Posterior vena cava (tissue), 2 donors: ENCODE results near the gene RBM25. TPM values are rescaled to one million over a fixed set of nuclear protein-coding genes. Genes with fewer than 3 reads are reported as not detected.
"Not testable (repeated sequence)": the region's sequence is repeated elsewhere in the genome, so short reads cannot be mapped to it uniquely, and the experiment has no call there.

ENCODE experiments used
- DNase-seq: peaks from one replicate; pipeline ENCODE4 v3.0.0-alpha.2; 2020; ENCODE audit warnings: low spot score
- intact Hi-C, 2 donors: fragments of 100-400 bp; cut with DNase I; formaldehyde crosslinking; loops; one replicate each; pipeline versions ENCODE4 v1.14.1 to v1.14.2; 2022 to 2023
- total RNA-seq, 2 donors: library from RNA; stranded (reverse); fragmentation: NEBNext Ultra II Directional; extraction: Animal tissue kit (Norgen Biotek cat#: 25700); gene quantifications; one replicate each; pipeline ENCODE4 v1.2.1, GENCODE V29; 2021
- donor health status: DM: yes; HTN: yes; CAD: no.
- donor health status: DM: yes; HTN: yes; CAD: no.

RBM25 gene
- total RNA-seq, 2 donors from 2014 or later: 55.0 to 57.2 TPM

GRCh38 chr14:73162251-73162650, 103.9 kb downstream of the RBM25 start:
- intact Hi-C loops: loop anchor here in 1 of 2 donors (5.0 kb wide), 1 partner anchor 485 kb away; no protein-coding TSS in a partner anchor
- DNase-seq: no peak

- intact Hi-C loops: no loop called here
- DNase-seq: no peak
Measured at GRCh38 chr14:73166399-73166798, 108.1 kb downstream of the RBM25 start.

GRCh38 chr14:73167727-73168126, 109.4 kb downstream of the RBM25 start:
- no peak for DNase-seq
- intact Hi-C loops: no loop called here

- intact Hi-C loops: no loop called here
- no peak for DNase-seq
Measured at GRCh38 chr14:73168274-73168673, 109.9 kb downstream of the RBM25 start.

GRCh38 chr14:73168691-73169090, 110.4 kb downstream of the RBM25 start:
- intact Hi-C loops: no loop called here
- no peak for DNase-seq

GRCh38 chr14:73169855-73170254, 111.5 kb downstream of the RBM25 start:
- not testable (repeated sequence) for DNase-seq
- intact Hi-C loops: loop anchor here in 1 of 2 donors (10.0 kb wide), 1 partner anchor 125 kb away; no protein-coding TSS in a partner anchor

- intact Hi-C loops: loop anchor here in 1 of 2 donors (10.0 kb wide), 1 partner anchor 124 kb away; no protein-coding TSS in a partner anchor
- DNase-seq: no peak
Measured at GRCh38 chr14:73170686-73171085, 112.4 kb downstream of the RBM25 start.

GRCh38 chr14:73172500-73172899, 114.2 kb downstream of the RBM25 start:
- DNase-seq: no peak
- intact Hi-C loops: loop anchor here in 1 of 2 donors (10.0 kb wide), 1 partner anchor 122 kb away; no protein-coding TSS in a partner anchor

GRCh38 chr14:73173092-73173735, 114.9 kb downstream of the RBM25 start:
- intact Hi-C loops: loop anchor here in 1 of 2 donors (10.0 kb wide), 1 partner anchor 122 kb away; no protein-coding TSS in a partner anchor
- DNase-seq: no peak

Other genes starting within 250 kb of the RBM25 start
- gene DPF3, start 164.4 kb upstream of the RBM25 start, total RNA-seq: under 1 TPM; 0.19 to 0.93 TPM
- gene DCAF4, start 132.1 kb upstream of the RBM25 start, total RNA-seq: 10 to 100 TPM in 1 of 2 donors, 1 to 10 TPM in 1; 7.4 to 11.3 TPM
- 10 to 100 TPM; 15.7 to 17.5 TPM for gene ZFYVE1, start 31.4 kb upstream of the RBM25 start, total RNA-seq
- gene PSEN1, start 78.0 kb downstream of the RBM25 start, total RNA-seq: 10 to 100 TPM; 41.4 to 48.8 TPM
- gene PAPLN, start 179.0 kb downstream of the RBM25 start, total RNA-seq: 10 to 100 TPM in 1 of 2 donors, 1 to 10 TPM in 1; 9.4 to 19.4 TPM